Activated naive CD4-positive, alpha-beta T cell treated with anti-CD3 and anti-CD28 coated beads, Interleukin-2, amount 10 ng/mL, durations not matched to agents 7 days and 5 days (primary cell): ENCODE results near the gene DNER.
A peak's percentile ranks its signal among the peaks of the same experiment; 100 is the strongest.
"Not testable (repeated sequence)": the region's sequence is repeated elsewhere in the genome, so short reads cannot be mapped to it uniquely, and the experiment has no call there.

Experiments used
- CTCF ChIA-PET: fragments of 350-600 bp; sonication (Branson Sonifier 250); formaldehyde crosslinking; loops from one replicate; lab custom pipeline; 2021; ENCODE audit warnings: antibody characterized with exemption; lab: Charles Lee
- DNase-seq: peaks from one replicate; pipeline ENCODE4 v3.0.0-alpha.2; 2020
- H3K27ac Mint-ChIP-seq: one replicate; pipeline ENCODE4 v1.8.0; 2021; ENCODE audit warnings: mild to moderate bottlenecking, moderate library complexity, mixed read lengths
- H3K27me3 Mint-ChIP-seq: one replicate; pipeline ENCODE4 v1.8.0; 2021; ENCODE audit warnings: mild to moderate bottlenecking, mixed read lengths
- H3K36me3 Mint-ChIP-seq: one replicate; pipeline ENCODE4 v1.8.0; 2021; ENCODE audit warnings: mixed read lengths
- H3K4me1 Mint-ChIP-seq: one replicate; pipeline ENCODE4 v1.8.0; 2021; ENCODE audit warnings: mixed read lengths
- H3K4me3 Mint-ChIP-seq: one replicate; pipeline ENCODE4 v1.8.0; 2021; ENCODE audit warnings: mild to moderate bottlenecking, moderate library complexity, mixed read lengths
- H3K9me3 Mint-ChIP-seq: one replicate; pipeline ENCODE4 v1.8.0; 2021; ENCODE audit warnings: mixed read lengths

Gene DNER

GRCh38 chr2:229714080-229714735 lies at the start of gene DNER:
TSS of gene DNER (minus strand) at chr2:229714555. CDS start at chr2:229714423, 132 bp downstream.
- Mint-ChIP-seq H3K27ac (no peak within 1 kb of the TSS), H3K4me1 (peaks cover 5% of the 10 kb centered on the region), H3K36me3 (no peaks in the 10 kb centered on the region), H3K4me3 (peak within 1 kb of the TSS; percentile 25), H3K27me3 (peaks cover 81% of the 10 kb centered on the region), H3K9me3 (no peaks in the 10 kb centered on the region)
- DNase-seq, result peak; percentile 70
- CTCF ChIA-PET, result no interaction called here

GRCh38 chr2:229761663-229762062 lies 47.3 kb upstream of the DNER start:
- DNase-seq, result no peak
- Mint-ChIP-seq H3K36me3 (peaks cover 27% of the 10 kb centered on the region), H3K27ac (no peak overlapping the region), H3K4me3 (no peak overlapping the region), H3K27me3 (no peaks in the 10 kb centered on the region), H3K4me1 (no peaks in the 10 kb centered on the region), H3K9me3 (no peaks in the 10 kb centered on the region)
- CTCF ChIA-PET, result interaction anchor here (0.7 to 1.3 kb wide), 2 partner anchors 15 to 50 kb away, joined by 3 read pairs; no protein-coding TSS in a partner anchor

GRCh38 chr2:229757462-229757861 lies 43.1 kb upstream of the DNER start:
- H3K4me1 Mint-ChIP-seq, H3K9me3 Mint-ChIP-seq, CTCF ChIA-PET: not testable (repeated sequence)

GRCh38 chr2:229752970-229753729 lies 38.8 kb upstream of the DNER start:
- Mint-ChIP-seq H3K9me3 (peaks cover 2% of the 10 kb centered on the region), H3K27ac (no peak overlapping the region), H3K36me3 (no peaks in the 10 kb centered on the region), H3K27me3 (no peaks in the 10 kb centered on the region), H3K4me1 (no peaks in the 10 kb centered on the region), H3K4me3 (no peak overlapping the region)
- no peak for DNase-seq
- CTCF ChIA-PET, result no interaction called here

More at GRCh38 chr2:229757462-229757861, 43.1 kb upstream of the DNER start:
- DNase-seq, H3K36me3 Mint-ChIP-seq, H3K27ac Mint-ChIP-seq, H3K4me3 Mint-ChIP-seq, H3K27me3 Mint-ChIP-seq: not testable (repeated sequence)

GRCh38 chr2:229749779-229750178 lies 35.4 kb upstream of the DNER start:
- CTCF ChIA-PET, result no interaction called here

GRCh38 chr2:229748950-229749349 lies 34.6 kb upstream of the DNER start:
- Mint-ChIP-seq H3K27ac (no peak overlapping the region), H3K4me3 (no peak overlapping the region), H3K27me3 (no peaks in the 10 kb centered on the region), H3K4me1 (no peaks in the 10 kb centered on the region), H3K36me3 (no peaks in the 10 kb centered on the region), H3K9me3 (peaks cover 2% of the 10 kb centered on the region)
- CTCF ChIA-PET, result no interaction called here
- DNase-seq, result no peak

More at GRCh38 chr2:229749779-229750178, 35.4 kb upstream of the DNER start:
- no peaks in the 10 kb centered on the region for H3K27me3 Mint-ChIP-seq
- no peak overlapping the region for H3K27ac Mint-ChIP-seq
- no peak overlapping the region for H3K4me3 Mint-ChIP-seq
- DNase-seq, result no peak
- H3K4me1 Mint-ChIP-seq, result no peaks in the 10 kb centered on the region
- no peaks in the 10 kb centered on the region for H3K36me3 Mint-ChIP-seq
- peaks cover 2% of the 10 kb centered on the region for H3K9me3 Mint-ChIP-seq

GRCh38 chr2:229742691-229743090 lies 28.3 kb upstream of the DNER start:
- H3K9me3 Mint-ChIP-seq, H3K4me3 Mint-ChIP-seq, H3K4me1 Mint-ChIP-seq, H3K36me3 Mint-ChIP-seq, CTCF ChIA-PET, H3K27ac Mint-ChIP-seq, H3K27me3 Mint-ChIP-seq, DNase-seq: not testable (repeated sequence)

- H3K4me3 Mint-ChIP-seq, result no peak overlapping the region
- no peaks in the 10 kb centered on the region for H3K36me3 Mint-ChIP-seq
- no peak overlapping the region for H3K27ac Mint-ChIP-seq
- no peak for DNase-seq
- no peaks in the 10 kb centered on the region for H3K27me3 Mint-ChIP-seq
- CTCF ChIA-PET, result no interaction called here
- H3K9me3 Mint-ChIP-seq, result peaks cover 14% of the 10 kb centered on the region
- no peaks in the 10 kb centered on the region for H3K4me1 Mint-ChIP-seq
Observed at GRCh38 chr2:229740279-229740678, 25.9 kb upstream of the DNER start.

GRCh38 chr2:229738024-229738625 lies 23.8 kb upstream of the DNER start:
- Mint-ChIP-seq H3K27me3 (no peaks in the 10 kb centered on the region), H3K27ac (no peak overlapping the region), H3K36me3 (no peaks in the 10 kb centered on the region), H3K4me3 (no peak overlapping the region), H3K9me3 (peaks cover 14% of the 10 kb centered on the region), H3K4me1 (peaks cover 11% of the 10 kb centered on the region)
- no peak for DNase-seq
- CTCF ChIA-PET, result no interaction called here

- Mint-ChIP-seq H3K4me3 (no peak overlapping the region), H3K9me3 (peaks cover 14% of the 10 kb centered on the region), H3K36me3 (no peaks in the 10 kb centered on the region), H3K27ac (no peak overlapping the region), H3K27me3 (no peaks in the 10 kb centered on the region), H3K4me1 (peaks cover 11% of the 10 kb centered on the region)
- no peak for DNase-seq
- CTCF ChIA-PET, result no interaction called here
Observed at GRCh38 chr2:229734410-229734809, 20.1 kb upstream of the DNER start.

- DNase-seq, result no peak
- H3K27ac Mint-ChIP-seq, result no peak overlapping the region
- H3K4me1 Mint-ChIP-seq, result peaks cover 11% of the 10 kb centered on the region
- H3K9me3 Mint-ChIP-seq, result peaks cover 14% of the 10 kb centered on the region
- no peak overlapping the region for H3K4me3 Mint-ChIP-seq
- CTCF ChIA-PET, result no interaction called here
- H3K27me3 Mint-ChIP-seq, result no peaks in the 10 kb centered on the region
- no peaks in the 10 kb centered on the region for H3K36me3 Mint-ChIP-seq
Observed at GRCh38 chr2:229733611-229734245, 19.4 kb upstream of the DNER start.

GRCh38 chr2:229732897-229733296 lies 18.5 kb upstream of the DNER start:
- Mint-ChIP-seq H3K36me3 (no peaks in the 10 kb centered on the region), H3K27me3 (no peaks in the 10 kb centered on the region), H3K27ac (no peak overlapping the region), H3K4me1 (peaks cover 11% of the 10 kb centered on the region), H3K9me3 (peaks cover 10% of the 10 kb centered on the region), H3K4me3 (no peak overlapping the region)
- CTCF ChIA-PET, result no interaction called here
- DNase-seq, result no peak

- CTCF ChIA-PET, result interaction anchor here (0.7 kb wide), 1 partner anchor 1722 kb away, joined by 3 read pairs; no protein-coding TSS in a partner anchor
- Mint-ChIP-seq H3K9me3 (peaks cover 2% of the 10 kb centered on the region), H3K4me3 (no peak overlapping the region), H3K4me1 (peaks cover 11% of the 10 kb centered on the region), H3K27me3 (no peaks in the 10 kb centered on the region), H3K36me3 (no peaks in the 10 kb centered on the region), H3K27ac (no peak overlapping the region)
- no peak for DNase-seq
Observed at GRCh38 chr2:229731916-229732315, 17.6 kb upstream of the DNER start.

GRCh38 chr2:229731363-229731762 lies 17.0 kb upstream of the DNER start:
- Mint-ChIP-seq H3K4me3 (no peak overlapping the region), H3K27ac (no peak overlapping the region), H3K4me1 (peaks cover 11% of the 10 kb centered on the region), H3K9me3 (no peaks in the 10 kb centered on the region), H3K36me3 (no peaks in the 10 kb centered on the region), H3K27me3 (no peaks in the 10 kb centered on the region)
- DNase-seq, result no peak
- CTCF ChIA-PET, result no interaction called here
